ENCODE measurements around the gene RLN1.
"Not testable (repeated sequence)": the region's sequence is repeated elsewhere in the genome, so short reads cannot be mapped to it uniquely, and the experiment has no call there.

Gene RLN1

DNA sequence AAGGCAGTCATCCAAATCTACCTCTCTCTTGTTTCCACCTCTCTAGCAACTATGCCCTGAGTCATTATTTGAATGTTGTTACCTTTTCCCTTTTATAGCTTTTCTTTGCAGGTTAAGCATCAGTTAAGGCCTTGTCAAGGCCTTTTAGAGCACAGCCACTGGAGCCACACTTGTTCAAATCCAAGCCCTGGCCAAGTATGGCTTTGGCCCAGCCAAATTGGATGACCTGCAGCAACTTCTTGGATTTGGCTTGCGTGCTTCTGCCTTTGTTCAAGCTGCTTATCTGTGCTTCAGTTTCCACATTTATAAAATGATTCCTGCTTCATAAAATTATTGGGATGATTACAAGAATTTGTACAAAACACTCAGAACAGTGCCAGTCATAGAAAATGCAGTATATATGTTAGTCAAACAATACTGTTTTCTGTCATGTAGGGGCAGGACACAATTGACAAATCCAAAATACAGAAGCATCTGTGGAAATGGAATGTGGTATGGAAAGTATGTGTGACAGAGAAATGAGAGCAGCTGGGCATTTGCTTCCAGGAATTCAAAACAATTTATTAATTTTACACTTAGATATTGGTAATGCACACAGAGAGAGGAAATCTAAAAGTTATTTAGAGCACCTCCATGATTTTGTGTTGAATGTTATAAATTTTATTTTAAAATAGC, 17.9 kb upstream of the RLN1 start:
- Histone ChIP-seq H3K27ac (ENCODE audit: low read length) (no peak overlapping the region), H3K4me1 (ENCODE audit: insufficient read depth, low read length) (peaks cover 5% of the 10 kb centered on the region; the same call in 1 of the 2 replicates), H3K9me3 (ENCODE audit: insufficient read depth, low read depth, low read length) (no peaks in the 10 kb centered on the region), H3K4me3 (ENCODE audit: low read length) (no peak overlapping the region), H3K9ac (ENCODE audit: low read depth, low read length) (no peak overlapping the region), H3K27me3 (ENCODE audit: insufficient read depth, low read length) (no peaks in the 10 kb centered on the region), H3K36me3 (ENCODE audit: insufficient read depth, low read depth, low read length) (no peaks in the 10 kb centered on the region)

DNA sequence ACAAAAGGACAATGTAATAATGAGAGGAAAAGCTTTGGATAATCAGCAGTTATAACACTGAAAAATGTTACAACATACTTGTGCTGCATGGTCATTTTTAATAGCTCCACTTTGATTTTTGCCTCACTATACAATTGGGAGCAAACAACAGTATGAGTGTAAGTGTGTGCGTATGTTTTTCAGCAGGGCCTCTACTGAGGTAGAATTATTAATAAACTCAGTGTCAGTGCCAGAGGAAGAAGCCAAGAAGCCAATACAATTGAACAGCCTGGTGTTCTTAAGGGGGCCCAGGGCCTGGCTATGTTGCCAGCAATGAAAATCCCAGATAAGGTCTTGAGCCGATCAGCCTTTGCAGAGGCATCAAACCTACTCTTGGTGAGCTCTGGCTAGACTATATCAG, 16.1 kb upstream of the RLN1 start:
- Histone ChIP-seq H3K27ac (ENCODE audit: low read length) (no peak overlapping the region), H3K4me1 (ENCODE audit: insufficient read depth, low read length) (no peaks in the 10 kb centered on the region), H3K36me3 (ENCODE audit: insufficient read depth, low read depth, low read length) (no peaks in the 10 kb centered on the region), H3K9me3 (ENCODE audit: insufficient read depth, low read depth, low read length) (no peaks in the 10 kb centered on the region), H3K9ac (ENCODE audit: low read depth, low read length) (no peak overlapping the region), H3K27me3 (ENCODE audit: insufficient read depth, low read length) (no peaks in the 10 kb centered on the region), H3K4me3 (ENCODE audit: low read length) (no peak overlapping the region)

DNA sequence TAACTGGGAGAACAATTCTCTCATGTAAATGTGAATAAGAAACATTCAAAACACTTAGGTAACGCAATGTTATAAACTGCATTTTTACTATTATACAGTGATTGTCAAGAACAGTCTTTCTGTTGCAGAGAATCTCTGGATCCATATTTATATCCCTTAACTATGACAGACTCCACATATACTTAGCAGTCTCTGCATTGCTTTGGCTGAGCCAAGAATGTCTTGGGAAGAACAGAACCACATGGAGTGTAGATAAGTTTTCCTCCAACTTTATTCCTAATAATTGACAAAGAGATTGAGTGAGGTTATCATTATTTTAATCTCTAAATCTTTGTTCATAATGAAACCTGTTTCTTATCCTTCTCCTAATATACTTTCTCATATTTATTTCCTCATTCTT, 15.6 kb upstream of the RLN1 start:
- H3K4me3 ChIP-seq (ENCODE audit: low read length) = no peak overlapping the region
- H3K4me1 ChIP-seq (ENCODE audit: insufficient read depth, low read length) = no peaks in the 10 kb centered on the region
- H3K36me3 ChIP-seq (ENCODE audit: insufficient read depth, low read depth, low read length) = no peaks in the 10 kb centered on the region
- H3K9ac ChIP-seq (ENCODE audit: low read depth, low read length) = no peak overlapping the region
- no peaks in the 10 kb centered on the region for H3K9me3 ChIP-seq (ENCODE audit: insufficient read depth, low read depth, low read length)
- H3K27ac ChIP-seq (ENCODE audit: low read length) = no peak overlapping the region
- no peaks in the 10 kb centered on the region for H3K27me3 ChIP-seq (ENCODE audit: insufficient read depth, low read length)

DNA sequence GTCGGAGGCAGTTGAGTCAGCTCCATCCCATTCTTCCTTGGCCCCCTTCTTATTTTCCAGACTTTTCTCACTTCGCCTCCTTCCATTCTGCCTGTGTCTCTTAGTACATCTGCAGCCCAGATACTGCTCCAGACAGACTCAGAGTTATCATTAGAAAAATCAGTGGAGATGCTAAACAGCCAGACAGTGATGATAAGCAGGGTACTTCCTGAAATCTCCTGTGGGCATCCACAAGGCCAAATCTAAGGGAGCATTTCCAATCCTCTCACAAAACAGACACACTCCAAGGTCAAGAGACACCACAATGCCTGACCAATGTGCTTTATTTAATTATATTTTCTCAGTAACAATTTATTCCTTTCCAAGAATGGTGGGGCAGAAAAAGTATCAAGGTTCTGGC, 14.5 kb upstream of the RLN1 start:
- no peaks in the 10 kb centered on the region for H3K27me3 ChIP-seq (ENCODE audit: insufficient read depth, low read length)
- no peaks in the 10 kb centered on the region for H3K9me3 ChIP-seq (ENCODE audit: insufficient read depth, low read depth, low read length)
- H3K4me3 ChIP-seq (ENCODE audit: low read length) = no peak overlapping the region
- H3K4me1 ChIP-seq (ENCODE audit: insufficient read depth, low read length) = no peaks in the 10 kb centered on the region
- no peak overlapping the region for H3K9ac ChIP-seq (ENCODE audit: low read depth, low read length)
- H3K36me3 ChIP-seq (ENCODE audit: insufficient read depth, low read depth, low read length) = no peaks in the 10 kb centered on the region
- no peak overlapping the region for H3K27ac ChIP-seq (ENCODE audit: low read length)

DNA sequence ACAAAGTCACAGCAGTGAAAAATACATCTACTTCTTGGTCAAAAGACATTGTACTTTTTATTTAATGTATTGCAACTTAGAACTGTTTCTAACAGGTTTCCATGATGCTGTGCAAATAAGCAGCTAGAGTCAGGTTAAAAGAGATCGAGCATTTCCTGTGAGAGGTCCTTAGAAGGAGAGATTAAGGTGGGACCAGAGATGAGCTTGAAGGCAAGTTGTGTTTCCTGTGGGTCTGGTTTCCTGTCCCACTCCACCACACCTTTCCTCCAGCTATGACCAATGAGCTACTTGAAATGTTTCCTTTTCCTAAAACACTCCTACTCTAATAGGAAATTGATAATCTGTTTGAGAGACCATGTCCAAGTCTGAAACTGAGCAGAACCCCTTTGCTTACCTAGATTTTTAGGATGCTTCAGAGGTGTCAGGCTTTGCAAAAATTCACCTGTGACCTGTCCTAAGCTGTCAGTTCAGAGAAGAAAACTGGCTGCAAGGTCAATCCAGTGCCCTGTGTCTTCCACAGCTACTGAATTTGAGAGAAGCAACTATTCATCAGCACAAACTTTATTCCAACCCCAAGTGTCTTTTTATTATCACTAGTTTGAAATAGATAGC, 13.1 kb upstream of the RLN1 start:
- no peaks in the 10 kb centered on the region for H3K4me1 ChIP-seq (ENCODE audit: insufficient read depth, low read length)
- no peaks in the 10 kb centered on the region for H3K27me3 ChIP-seq (ENCODE audit: insufficient read depth, low read length)
- no peak overlapping the region for H3K4me3 ChIP-seq (ENCODE audit: low read length)
- no peaks in the 10 kb centered on the region for H3K9me3 ChIP-seq (ENCODE audit: insufficient read depth, low read depth, low read length)
- H3K27ac ChIP-seq (ENCODE audit: low read length) = no peak overlapping the region
- no peaks in the 10 kb centered on the region for H3K36me3 ChIP-seq (ENCODE audit: insufficient read depth, low read depth, low read length)
- no peak overlapping the region for H3K9ac ChIP-seq (ENCODE audit: low read depth, low read length)

DNA sequence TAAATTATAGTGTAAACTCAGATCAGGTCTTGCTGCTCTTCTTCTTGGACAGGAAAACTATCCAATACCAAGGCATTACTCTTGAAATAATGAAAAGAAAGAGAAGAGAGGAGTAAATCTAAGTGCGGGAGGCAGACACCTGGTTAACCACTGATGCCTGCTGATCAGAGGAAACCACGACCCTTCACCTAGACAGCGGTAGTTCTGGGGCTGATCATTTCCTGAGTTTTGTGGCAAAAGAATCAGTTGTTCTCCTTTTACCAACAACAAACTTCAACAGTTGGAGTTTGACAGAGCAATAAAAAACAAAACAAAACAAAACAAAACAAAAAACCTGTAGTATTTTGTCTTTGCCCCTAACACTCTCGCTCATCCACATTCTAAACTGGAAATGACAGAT, 3.0 kb downstream of the RLN1 start:
- Histone ChIP-seq H3K36me3 (ENCODE audit: insufficient read depth, low read depth, low read length) (no peaks in the 10 kb centered on the region), H3K4me1 (ENCODE audit: insufficient read depth, low read length) (no peaks in the 10 kb centered on the region), H3K4me3 (ENCODE audit: low read length) (no peak overlapping the region), H3K9me3 (ENCODE audit: insufficient read depth, low read depth, low read length) (no peaks in the 10 kb centered on the region), H3K27me3 (ENCODE audit: insufficient read depth, low read length) (no peaks in the 10 kb centered on the region), H3K27ac (ENCODE audit: low read length) (no peak overlapping the region), H3K9ac (ENCODE audit: low read depth, low read length) (no peak overlapping the region)

DNA sequence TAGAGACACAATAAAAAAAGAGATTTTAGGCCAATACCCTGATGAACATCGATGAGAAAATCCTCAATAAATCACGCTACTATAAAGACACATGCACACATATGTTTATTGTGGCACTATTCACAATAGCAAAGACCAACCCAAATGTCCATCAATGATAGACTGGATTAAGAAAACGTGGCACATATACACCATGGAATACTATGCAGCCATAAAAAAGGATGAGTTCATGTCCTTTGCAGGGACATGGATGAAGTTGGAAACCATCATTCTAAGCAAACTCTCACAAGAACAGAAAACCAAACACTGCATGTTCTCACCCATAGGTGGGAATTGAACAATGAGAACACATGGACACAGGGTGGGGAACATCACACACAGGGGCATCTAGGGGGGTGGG, 8.4 kb downstream of the RLN1 start:
- not testable (repeated sequence) for H3K27ac ChIP-seq (ENCODE audit: low read length); H3K4me1 ChIP-seq (ENCODE audit: insufficient read depth, low read length); H3K9me3 ChIP-seq (ENCODE audit: insufficient read depth, low read depth, low read length); H3K36me3 ChIP-seq (ENCODE audit: insufficient read depth, low read depth, low read length); H3K4me3 ChIP-seq (ENCODE audit: low read length); H3K9ac ChIP-seq (ENCODE audit: low read depth, low read length); H3K27me3 ChIP-seq (ENCODE audit: insufficient read depth, low read length)

DNA sequence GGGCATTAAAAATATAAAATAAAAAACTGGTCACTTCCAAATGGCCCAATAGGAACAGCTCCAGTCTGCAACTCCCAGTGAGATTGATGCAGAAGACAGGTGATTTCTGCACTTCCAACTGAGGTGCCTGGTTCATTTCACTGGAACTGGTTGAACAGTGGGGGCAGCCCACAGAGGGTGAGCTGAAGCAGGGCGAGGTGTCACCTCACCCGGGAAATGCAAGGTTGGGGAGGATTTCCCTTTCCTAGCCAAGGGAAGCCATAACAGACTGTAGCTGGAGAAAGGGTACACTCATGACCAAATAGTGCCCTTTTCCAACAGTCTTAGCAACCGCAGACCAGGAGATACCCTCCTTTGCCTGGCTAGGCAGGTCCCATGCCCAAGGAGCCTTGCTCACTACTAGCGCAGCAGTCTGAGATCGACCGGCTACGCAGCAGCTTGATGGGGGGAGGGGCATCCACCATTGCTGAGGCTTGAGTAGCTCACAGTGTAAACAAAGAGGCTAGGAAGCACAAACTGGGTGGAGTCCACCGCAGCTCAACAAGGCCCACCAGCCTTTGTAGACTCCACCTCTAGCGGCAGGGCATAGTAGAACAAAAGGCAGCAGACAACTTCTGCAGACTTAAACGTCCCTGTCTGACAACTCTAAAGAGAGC, 12.7 kb downstream of the RLN1 start:
- peak overlapping the region; percentile 41; the same call in 1 of the 2 replicates for H3K4me3 ChIP-seq (ENCODE audit: low read length)
- H3K4me1 ChIP-seq (ENCODE audit: insufficient read depth, low read length) = no peaks in the 10 kb centered on the region
- no peak overlapping the region for H3K27ac ChIP-seq (ENCODE audit: low read length)
- H3K9me3 ChIP-seq (ENCODE audit: insufficient read depth, low read depth, low read length) = no peaks in the 10 kb centered on the region
- peak overlapping the region; percentile 54 for H3K9ac ChIP-seq (ENCODE audit: low read depth, low read length)
- H3K36me3 ChIP-seq (ENCODE audit: insufficient read depth, low read depth, low read length) = no peaks in the 10 kb centered on the region
- no peaks in the 10 kb centered on the region for H3K27me3 ChIP-seq (ENCODE audit: insufficient read depth, low read length)

DNA sequence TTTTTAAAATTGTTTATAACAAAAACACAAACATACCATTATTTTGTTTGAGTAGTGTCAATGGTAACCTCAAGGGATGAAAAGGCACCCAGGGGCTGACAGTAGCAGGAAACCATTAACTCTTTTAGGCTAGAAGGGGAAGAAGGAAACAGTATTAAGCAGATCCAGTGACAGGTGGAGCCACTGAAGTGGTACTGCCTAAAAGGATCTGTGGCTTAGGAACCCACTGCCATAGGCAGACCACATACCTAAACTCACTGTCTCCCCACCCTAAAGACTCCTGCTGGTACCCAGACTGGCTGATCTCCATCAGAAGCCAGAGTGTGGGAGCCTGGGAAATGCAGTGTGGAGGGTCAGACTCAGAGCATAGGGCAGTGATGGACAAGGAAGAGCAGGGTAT, 13.5 kb downstream of the RLN1 start:
- Histone ChIP-seq H3K27ac (ENCODE audit: low read length) (no peak overlapping the region), H3K36me3 (ENCODE audit: insufficient read depth, low read depth, low read length) (no peaks in the 10 kb centered on the region), H3K4me1 (ENCODE audit: insufficient read depth, low read length) (no peaks in the 10 kb centered on the region), H3K9ac (ENCODE audit: low read depth, low read length) (no peak overlapping the region), H3K4me3 (ENCODE audit: low read length) (no peak overlapping the region), H3K9me3 (ENCODE audit: insufficient read depth, low read depth, low read length) (no peaks in the 10 kb centered on the region), H3K27me3 (ENCODE audit: insufficient read depth, low read length) (no peaks in the 10 kb centered on the region)

DNA sequence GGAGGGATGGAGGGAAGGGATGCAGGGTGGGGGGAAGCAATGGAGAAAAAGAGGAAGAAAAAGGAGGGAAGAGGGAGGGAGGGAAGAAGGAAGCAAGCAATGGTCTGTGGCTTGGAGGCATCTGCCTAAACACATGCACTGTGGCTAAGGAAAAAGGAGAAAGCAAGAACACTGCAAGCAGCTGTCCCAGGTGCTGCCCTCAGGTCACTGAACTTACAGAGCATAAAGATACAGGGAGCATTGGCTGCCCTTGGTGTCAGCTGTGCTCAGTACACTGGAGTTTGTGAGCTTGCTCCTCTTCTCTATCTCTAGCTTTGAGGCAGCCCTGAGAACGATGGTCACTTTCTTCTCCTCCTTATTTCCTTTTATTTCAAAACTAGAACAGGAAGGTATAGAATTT, 18.1 kb downstream of the RLN1 start:
- not testable (repeated sequence) for H3K27ac ChIP-seq (ENCODE audit: low read length); H3K4me1 ChIP-seq (ENCODE audit: insufficient read depth, low read length); H3K9ac ChIP-seq (ENCODE audit: low read depth, low read length); H3K9me3 ChIP-seq (ENCODE audit: insufficient read depth, low read depth, low read length); H3K36me3 ChIP-seq (ENCODE audit: insufficient read depth, low read depth, low read length); H3K4me3 ChIP-seq (ENCODE audit: low read length); H3K27me3 ChIP-seq (ENCODE audit: insufficient read depth, low read length)

DNA sequence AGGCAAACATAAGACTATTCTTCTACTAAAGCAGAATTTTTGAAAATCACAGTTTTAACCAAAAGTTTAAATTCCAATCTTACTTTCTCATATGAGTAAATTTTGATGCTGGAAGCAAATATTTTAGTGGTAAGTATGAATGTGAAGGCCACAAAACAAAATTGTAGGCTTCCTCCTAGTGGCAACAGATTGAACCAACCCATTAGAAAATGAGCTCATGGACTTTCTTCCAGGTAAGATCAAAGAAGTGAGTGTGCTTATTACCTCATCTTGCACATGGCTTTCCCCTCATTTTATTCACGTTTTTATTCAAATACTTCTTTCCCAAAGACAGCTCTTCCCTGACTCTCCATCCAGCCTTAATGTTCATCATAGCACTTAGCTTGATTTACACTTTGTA, 18.6 kb downstream of the RLN1 start:
- no peaks in the 10 kb centered on the region for H3K27me3 ChIP-seq (ENCODE audit: insufficient read depth, low read length)
- no peak overlapping the region for H3K27ac ChIP-seq (ENCODE audit: low read length)
- no peak overlapping the region for H3K9ac ChIP-seq (ENCODE audit: low read depth, low read length)
- no peak overlapping the region for H3K4me3 ChIP-seq (ENCODE audit: low read length)
- no peaks in the 10 kb centered on the region for H3K4me1 ChIP-seq (ENCODE audit: insufficient read depth, low read length)
- no peaks in the 10 kb centered on the region; the same call in 1 of the 2 replicates for H3K9me3 ChIP-seq (ENCODE audit: insufficient read depth, low read depth, low read length)
- H3K36me3 ChIP-seq (ENCODE audit: insufficient read depth, low read depth, low read length) = no peaks in the 10 kb centered on the region

DNA sequence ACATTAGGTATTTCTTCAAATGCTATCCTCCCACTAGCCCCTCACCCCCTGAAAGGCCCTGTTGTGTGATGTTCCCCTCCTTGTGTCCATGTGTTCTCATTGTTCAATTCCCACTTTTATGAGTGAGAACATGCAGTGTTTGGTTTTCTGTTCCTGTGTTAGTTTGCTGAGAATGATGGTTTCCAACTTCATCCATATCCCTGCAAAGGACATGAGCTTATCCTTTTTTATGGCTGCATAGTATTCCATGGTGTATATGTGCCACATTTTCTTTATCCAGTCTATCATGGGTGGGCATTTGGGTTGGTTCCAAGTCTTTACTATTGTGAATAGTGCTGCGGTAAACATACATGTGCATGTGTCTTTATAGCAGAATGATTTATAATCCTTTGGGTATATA, 23.3 kb downstream of the RLN1 start:
- not testable (repeated sequence) for H3K27me3 ChIP-seq (ENCODE audit: insufficient read depth, low read length); H3K4me3 ChIP-seq (ENCODE audit: low read length); H3K27ac ChIP-seq (ENCODE audit: low read length); H3K36me3 ChIP-seq (ENCODE audit: insufficient read depth, low read depth, low read length); H3K9me3 ChIP-seq (ENCODE audit: insufficient read depth, low read depth, low read length); H3K9ac ChIP-seq (ENCODE audit: low read depth, low read length); H3K4me1 ChIP-seq (ENCODE audit: insufficient read depth, low read length)

All from iPS-20b (cell line).